SH-SY5Y (cell line): ENCODE data around the gene OTOG.

Experiments used
- GATA2 ChIP-seq: IDR thresholded peaks from 2 replicates; pipeline ENCODE4 v1.6.1; 2011; ENCODE audit warnings: mild to moderate bottlenecking, low read depth, low read length
- GATA3 ChIP-seq: IDR thresholded peaks from 2 replicates; pipeline ENCODE4 v1.6.1; 2011; ENCODE audit warnings: low read depth, mild to moderate bottlenecking, low read length, moderate library complexity

DNA sequence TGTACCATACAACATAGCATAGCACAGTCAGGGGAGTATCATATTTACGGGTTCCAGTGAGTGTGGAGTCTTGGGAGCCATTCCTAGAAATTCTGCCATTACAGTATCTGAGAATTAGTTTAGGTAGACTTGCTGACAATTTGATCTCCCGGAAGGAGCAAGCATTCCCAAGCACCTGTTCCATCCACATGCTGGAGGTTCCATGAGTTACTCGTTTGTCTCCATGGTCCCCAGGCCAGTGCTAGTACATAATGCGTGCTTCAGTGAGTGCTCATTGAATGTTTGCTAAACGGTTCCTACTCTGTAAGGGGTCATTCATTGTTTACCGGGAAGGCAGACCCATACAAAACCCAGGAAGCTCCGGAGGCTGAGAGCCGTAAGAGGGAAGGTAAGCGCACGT lies 144.9 kb downstream of the OTOG start:
- TF ChIP-seq GATA2 (no peak), GATA3 (no peak)
